RPMI8226 (cell line): ENCODE measurements around the gene SGK1.

Source experiments
- DNase-seq: peaks from one replicate; pipeline ENCODE4 v3.0.0-alpha.2; 2015

The SGK1 gene

DNA sequence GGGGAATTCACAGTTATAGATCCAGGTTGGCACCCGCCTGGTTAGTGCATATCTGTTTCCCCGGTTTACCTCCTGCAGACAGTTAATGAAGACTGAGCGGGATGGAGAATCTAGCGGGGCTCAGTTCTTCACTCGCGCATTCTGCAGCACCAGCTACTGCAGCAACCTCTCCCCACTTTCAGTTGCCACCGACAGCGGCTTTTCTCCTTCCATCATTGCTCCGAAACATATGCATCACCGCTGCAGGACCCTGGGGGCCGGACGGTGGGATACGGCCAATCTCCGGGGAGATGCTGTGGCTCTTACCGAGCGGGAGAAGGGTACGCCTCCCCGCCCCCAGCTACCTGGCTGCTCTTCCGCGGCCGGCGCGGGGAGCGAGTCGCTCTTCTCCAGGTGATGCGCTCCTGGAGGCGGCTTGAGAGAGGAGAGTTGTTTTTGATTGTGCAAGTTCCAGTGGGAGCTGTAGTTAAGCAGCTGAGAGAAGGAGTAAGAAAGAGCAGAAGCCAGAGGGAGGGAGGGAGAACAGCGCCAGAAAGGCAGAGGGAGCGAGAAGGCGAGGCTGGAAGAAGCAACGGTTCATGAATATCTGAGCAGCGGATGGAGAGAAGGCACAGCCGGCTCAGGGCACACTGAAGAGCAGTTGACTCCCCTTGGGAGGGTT lies at the start of gene SGK1:
TSS of gene SGK1 (minus strand) at position 642 of the 661 bp plus-strand sequence. CDS start 652 bp downstream, outside the sequence.
- DNase-seq, result no peak

DNA sequence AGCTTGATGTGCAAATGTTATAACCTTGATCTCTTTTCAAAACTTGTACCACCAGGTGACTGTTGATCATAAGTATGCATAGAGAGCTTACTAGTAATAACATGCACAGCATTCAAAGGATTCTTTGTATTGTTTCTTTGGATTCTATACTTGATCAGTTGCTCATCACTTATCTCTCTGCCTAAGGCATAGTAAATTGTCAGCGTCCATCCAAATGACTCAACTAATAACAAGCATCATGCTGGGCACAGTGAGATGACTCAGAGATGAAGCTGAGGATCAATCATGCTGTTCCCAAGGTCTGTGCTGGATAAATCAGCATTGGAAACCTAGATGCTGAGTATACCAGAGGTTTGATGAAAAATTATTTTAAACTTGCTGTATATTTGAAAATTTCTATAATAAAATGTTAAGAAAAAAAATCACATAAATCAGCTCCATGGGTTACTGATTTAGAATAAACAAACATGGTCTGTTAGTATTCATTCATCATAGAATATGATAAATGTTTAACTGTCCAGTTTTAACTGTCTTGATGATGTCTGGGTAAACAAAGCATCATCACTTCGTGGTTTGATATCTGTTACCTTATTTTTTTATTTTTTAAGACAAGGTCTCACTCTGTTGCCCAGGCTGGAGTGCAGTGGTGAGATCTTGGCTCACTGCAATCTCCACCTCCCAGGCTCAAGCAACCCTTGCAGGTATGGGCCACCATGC lies 45.6 kb upstream of the SGK1 start:
- DNase-seq, result no peak

DNA sequence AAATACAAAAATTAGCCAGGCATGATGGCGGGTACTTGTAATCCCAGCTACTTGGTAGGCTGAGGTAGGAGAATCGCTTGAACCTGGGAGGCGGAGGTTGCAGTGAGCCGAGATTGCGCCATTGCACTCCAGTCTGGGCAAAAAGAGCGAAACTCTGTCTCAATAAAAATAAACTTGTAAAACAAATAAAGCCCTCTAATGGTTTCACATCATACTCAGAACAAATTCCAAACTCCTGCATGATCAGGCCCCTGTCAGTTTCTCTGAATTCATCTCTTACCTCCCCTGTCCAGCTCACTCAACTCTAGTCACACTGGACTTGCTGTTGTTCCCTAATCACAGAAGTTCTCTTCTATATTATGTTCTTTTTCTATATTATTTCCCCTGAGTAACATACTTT lies 43.1 kb upstream of the SGK1 start:
- DNase-seq, result no peak

DNA sequence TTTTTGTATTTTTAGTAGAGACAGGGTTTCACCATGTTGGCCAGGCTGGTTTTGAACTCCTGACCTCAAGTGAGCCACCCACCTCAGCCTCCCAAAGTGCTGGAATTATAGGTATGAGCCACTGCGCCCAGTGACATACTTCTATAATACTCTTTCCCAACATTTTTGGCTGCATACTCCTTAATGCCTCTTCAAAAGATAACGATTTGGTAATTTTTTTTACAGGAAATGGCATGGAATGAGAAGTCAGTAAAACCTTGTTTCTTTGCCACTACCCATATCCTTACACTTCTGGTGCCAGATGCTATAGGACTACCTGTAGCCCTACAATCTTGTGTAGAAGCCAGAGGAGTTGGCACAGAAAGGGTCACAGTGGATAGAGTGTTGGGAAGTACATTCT lies 41.4 kb upstream of the SGK1 start:
- DNase-seq, result no peak

DNA sequence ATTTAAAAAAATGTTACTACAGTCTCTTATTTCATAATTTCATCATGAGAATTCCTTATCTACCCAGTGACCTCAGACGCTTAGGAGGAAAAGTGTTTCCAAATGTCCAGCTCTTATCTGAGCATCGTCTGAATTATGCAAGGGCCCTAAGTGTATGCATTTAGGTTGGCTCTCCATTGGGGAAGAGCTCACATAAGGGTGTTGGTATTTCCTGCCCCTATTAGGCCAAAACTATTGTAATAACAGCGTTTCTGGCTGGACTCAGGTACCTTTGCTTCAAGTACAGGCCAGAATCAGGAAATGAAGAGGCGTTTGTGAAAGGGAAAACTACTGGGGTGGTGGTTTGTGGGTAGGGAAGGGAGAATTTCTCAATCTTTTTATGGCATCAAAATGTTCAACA lies 40.4 kb upstream of the SGK1 start:
- DNase-seq, result no peak

DNA sequence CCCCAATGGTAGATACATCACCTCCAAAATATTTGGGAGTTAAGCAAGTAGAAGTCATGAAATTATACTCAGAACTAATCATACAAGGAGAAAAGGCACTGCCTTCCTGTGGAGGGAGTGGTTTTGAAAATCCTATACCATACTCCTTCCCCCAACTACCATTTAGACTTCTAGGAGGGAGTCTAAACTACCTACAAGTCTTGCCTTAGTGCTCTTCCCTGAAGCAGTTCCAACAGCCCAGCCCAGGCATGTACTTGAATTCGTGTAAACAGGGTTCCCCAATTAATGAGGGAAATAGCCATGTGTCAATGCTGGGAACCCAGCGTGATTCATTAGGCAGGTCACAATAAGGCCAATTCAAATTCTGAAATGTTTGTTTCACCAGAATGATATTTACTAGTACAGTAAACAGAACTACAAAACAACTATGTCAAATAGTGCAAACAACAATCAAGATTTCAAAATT lies 39.1 kb upstream of the SGK1 start:
- no peak for DNase-seq

DNA sequence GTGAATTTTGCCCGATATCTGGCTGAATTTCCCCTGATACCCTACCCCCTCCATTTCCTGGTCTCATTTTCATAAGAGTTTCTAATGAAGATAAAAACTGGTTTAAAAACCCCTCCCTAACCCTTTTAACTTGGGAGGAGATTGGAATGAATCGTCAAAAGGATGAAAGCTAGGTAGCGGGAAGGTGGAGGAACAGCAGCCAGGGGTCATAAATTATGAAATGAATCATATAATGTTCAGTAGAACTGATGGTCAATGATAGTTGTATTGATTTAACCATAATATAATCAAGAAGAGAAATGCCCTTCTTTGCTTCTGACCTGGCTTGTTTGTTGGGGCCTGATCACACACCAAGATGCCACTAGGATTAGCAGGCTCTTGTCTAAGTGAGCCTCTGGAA lies 38.5 kb upstream of the SGK1 start:
- DNase-seq, result no peak

DNA sequence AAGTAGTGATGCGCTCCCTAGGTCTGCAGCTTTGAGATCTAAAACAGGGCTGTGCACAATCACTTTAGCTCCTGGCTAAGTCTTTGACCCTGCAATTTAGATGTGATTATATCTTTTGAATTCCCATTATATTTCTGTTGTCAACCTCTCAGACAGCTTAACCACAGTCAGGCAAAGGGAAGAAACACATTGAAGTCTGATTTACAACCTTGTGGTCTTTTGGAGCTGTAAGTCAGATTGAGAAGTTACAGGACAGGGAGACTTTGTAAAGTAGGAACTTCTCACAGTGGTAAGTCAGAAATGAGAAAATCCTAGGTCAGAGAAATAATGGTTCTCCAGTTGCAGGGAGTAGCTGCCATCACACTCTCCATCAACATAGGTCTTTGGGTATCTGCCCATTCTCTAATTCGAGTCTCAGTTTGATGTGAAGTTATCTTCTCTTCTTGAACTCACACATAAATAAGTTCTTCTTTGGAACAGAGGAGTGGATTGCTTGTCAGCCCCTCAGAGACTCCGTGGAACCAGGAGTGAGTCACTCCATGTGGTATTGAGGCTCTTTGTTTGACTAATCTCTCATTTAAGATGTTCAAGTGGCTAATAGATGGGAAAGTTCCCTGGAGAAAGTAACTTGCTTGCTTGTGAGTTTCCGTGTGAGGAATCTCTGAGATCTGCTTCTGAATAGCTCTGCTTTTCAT lies 35.0 kb upstream of the SGK1 start:
- DNase-seq, result no peak

DNA sequence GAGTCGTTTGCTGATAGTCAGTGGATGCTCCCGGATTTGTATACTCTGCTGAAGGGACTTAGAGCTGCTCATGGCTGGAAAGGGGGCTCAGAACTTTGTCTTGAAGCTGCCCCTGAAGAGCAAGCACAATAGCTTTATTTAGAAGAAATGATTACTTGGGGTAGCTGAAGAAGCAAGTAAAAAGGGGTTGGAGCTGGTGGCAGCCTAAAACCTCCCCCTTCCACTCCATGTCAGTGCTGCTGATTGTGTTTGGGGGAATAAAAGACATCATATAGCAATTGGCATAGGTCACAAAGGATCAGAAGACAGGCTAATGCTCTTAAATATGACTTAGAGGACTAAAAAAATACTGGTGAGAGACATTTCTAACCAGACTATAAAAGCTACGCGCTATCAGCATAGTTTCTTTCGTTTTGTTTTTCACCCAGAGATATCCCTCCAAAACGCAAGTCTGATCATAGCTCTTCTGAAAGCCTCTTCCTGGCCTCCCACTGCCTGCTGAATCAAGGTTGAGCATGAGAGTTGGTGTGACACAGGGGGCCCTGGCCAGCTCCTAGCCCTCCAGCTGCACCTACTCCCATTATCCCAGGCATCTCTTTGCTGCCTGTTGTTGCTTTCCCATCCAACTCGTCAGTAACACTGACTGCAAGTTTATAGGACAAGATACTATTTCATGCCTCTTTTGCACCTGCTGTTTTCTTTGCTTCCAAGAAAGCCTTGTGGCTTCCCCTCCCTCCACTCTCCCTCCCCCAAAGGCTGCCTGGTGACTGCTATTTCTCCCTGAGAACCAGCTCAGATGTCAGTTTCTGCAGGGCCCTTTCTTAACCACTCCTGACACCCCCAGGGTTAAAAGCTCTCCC lies 33.9 kb upstream of the SGK1 start:
- no peak for DNase-seq

DNA sequence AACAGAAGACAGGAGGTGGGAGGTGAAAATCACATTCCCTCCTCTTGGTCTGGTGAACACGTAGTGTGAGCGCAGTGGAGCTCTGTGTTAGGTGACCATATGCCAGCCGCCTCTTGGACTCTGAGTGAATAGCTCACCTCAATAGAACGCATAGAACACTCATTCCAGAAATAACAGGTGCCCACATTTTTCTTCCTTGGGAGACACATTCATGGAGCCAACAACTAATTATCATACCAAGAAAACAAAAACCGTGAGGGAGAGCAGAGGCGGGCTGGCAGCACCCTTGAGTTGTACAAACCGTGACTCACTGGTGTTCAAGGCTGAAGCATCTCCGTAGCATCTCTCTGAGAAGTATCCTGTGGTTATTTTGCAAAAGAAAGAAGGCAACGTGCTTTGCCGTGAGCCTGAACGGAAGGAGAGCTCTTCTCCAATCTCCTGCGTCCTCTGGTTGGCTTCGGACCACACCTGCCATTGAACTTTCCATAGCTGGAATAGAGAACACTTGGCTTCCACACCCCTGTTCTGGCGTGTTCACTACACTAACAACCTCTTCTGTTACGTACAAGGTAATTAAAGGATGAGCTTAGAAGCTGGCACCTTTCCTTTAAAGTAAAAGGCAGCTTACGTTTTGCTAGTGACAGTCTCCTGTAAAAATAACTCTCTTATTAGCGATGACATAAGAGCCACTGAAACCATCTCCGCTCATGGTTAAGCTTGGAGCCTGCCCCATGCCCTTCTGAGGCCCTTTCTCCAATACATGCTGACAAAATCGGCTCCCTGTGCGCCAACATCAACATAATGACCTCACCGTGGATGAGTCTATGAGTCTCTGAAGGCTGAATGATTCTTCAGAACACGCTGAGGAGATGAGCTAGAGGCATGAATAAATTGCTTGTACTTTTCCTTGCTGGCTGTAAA lies 30.2 kb upstream of the SGK1 start:
- DNase-seq, result no peak

DNA sequence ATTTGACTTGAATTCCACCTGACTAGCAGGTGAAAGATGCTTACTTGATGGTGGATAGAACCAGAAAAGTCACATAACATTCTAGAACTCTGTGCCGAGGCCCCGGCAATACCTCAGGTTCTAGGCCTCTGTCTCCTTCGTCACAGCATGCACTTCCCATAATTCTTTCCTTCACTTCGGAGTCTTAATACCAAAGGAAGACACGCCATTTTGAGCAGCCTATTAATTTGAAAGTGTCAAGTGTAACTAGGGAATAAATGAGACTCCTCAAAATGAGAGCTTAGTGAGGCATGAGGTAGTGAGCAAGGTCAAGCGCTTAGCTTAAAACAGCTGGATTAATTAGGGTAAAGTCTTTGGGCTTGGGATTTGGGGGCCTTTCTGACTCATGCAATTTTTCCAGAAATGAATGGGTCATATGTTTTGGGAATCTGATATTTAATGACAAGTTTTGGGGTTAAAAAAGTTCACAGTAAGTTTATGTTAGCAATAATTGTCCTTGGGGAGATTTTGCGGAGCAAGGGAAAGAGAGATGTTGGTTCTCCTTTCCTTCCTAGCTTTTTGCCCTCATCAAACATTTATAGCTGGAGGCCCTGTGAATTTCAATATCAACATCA lies 29.1 kb upstream of the SGK1 start:
- no peak for DNase-seq

DNA sequence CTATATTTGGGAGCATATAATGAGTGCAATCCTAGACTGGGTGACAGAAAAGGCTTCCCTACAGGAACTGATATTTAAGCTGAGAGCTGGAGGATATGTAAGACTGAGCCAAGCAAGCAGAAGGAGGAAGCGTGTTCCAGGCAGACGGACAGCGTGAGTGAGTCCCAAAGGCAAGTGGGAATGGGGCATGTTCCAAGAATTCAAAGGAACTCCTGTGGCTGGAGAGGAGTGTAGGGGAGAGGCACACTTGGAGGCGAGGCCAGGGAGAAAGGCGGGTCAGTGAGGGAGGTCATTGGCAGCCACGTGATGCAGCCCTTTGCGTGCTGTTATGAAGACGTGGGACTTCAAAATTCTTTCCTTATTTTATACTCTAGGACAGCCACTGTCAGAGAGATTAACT lies 27.9 kb upstream of the SGK1 start:
- no peak for DNase-seq

DNA sequence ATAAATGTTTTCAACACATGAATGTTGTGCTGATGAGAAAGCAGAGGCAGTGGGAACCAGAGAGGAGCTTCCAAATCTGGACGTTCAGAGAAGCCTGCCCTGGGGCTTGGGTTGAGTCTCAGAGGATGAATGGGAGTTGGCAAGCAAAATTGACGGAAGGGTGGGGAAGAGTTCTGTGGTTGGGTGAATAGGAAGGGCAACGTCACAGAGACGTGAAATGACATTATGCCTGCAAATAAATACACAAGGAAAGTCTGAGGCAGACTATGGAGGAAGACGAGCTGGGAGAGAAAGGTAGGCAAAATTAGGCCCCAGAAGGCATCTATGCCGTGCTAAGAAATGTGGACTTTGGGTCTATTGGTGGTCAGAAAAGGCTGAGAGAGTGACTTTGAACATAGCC lies 25.2 kb upstream of the SGK1 start:
- no peak for DNase-seq

DNA sequence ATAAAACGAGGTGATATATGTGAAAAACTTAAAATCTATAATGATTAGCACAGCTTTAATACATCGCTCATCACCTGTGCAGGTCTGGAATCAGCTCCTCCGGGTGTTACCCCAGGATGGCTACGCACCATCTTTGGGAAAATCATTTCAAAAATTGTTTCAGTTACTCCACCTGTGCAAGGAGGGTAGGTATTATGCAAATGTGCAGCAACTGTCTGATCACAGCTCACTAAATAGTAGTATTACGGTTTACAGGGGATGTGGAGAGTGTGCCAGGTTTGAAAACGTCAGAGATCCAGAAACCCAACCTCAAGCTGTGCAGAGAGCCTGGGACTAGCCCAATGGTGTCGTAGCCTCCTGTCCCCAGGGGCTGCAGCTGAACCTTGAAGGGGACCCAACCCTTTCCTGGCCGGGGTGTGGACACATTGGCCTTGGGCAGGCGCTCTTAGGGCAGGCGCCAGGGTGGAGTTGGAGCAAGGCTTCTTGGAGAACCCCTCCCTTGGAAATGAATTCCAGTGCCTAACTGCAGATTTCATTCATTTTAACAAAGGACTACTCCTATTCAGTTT lies 24.2 kb upstream of the SGK1 start:
- no peak for DNase-seq

DNA sequence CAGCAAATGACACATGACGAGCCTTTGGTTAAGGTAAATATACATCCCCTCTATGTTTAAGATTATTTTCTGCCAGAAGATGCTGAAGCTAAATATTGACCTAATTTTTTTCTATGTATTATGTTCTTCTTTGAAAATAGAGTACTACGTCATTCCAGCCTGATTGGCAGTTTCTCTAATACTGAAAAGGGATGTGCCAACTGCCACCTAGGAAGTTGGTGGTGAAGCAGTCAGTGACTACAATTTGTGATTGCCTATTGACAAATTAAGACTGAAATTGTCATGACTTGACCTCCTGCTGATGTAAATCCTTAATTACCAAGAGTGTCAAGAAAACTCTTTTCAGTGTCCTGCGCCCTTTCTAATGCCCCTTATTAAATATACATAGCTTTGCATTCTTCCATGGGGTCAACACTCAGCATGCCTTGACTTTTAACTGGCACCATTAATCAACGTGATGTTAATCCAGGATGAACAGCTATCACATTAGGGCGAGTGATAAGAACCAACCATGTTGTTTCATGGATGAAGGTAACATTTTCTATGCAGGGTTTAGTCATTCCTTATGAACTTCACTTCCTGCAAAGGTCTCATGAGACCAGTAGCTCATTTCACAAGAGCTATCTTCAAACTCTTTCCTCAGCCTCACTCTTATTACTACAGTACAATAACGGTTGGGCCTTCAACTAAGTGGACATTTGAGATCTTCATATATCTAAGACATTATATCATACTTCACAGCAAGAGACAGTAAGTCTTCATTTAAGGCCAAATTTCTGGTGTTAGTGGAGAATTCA lies 22.5 kb upstream of the SGK1 start:
- no peak for DNase-seq

DNA sequence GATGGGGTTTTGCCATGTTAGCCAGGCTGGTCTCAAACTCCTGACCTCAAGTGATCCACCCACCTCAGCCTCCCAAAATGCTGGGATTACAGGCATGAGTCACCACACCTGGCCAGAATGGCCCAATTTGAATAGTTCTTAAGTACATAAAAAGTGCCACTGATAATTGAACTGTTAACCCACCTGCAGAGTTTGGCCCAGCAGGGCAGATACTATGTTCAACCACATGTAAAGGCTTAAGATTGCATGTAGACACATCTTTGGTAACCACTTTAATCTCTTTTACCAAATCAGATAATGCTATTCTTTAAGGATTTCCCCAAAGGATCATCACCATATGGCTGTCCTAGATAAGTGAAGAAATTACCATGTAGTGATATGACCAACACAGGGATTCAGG lies 21.3 kb upstream of the SGK1 start:
- no peak for DNase-seq

DNA sequence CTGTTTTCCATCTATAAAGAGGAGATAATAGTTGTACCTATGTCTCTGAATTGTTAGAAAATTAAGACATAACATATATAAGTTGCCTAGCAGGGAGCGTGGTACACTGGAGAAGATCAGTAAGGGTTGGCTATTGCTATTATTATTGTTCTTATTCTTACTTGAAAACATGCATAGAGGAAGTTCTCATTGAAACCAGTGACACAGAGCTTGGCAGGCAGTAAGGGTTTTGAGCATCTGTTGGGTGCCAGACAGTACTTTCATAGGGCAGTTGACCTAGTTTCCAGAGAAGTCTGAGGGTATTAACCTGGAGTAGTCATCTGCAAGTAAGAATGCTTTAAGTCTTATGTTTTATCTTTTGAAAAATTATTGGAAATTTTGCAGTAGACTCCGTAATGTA lies 13.3 kb upstream of the SGK1 start:
- DNase-seq, result no peak

DNA sequence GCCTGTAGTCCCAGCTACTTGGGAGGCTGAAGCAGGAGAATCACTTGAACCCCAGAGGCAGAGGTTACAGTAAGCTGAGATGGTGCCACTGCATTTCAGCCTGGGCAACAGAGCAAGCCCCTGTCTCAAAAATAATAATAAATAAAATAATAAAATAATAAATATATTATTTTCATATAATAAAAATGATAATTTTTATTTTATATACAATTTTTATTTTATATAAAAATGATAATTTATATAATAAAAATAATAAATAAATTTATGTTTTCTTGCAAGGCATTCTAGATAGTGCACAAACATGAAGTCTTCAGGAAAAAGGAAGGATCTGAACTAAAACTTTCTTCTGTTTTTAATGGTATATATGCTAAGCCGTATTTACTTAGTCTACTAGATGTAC lies 12.6 kb upstream of the SGK1 start:
- DNase-seq, result no peak

DNA sequence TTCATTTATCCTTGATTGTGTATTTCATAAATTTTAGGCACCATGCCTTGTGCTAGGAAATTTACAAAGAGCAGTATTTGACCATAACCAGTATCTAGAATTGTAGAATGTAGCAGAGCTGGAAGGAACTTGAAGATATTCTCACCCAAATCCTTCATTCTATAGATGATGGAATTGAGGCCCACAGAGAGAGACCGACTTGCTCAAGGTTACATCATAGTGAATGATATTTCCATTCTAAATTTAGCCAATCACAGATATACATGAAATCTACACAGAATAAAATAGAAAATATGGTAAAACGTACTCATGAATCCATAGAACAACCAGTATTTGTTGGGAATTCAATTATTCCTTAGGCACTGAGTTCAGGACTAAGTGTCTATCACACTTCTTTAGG lies 10.9 kb upstream of the SGK1 start:
- no peak for DNase-seq

DNA sequence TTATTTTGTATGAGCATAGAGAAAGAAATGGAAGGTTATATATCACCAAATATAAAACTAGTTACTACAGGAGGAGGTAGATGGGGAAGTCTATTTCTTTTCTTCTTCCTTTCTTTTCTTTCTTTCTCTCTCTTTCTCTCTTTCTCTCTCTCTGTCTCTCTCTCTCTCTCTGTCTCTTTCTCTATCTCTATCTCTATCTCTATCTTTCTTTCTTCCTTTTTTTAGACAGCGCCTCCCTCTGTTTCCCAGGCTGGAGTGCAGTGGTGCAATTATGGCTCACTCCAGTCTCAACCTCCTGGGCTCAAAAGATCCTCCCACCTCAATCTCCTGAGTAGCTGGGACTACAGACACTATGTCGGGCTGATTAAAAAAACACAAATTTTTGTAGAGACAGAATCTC lies 10.2 kb upstream of the SGK1 start:
- no peak for DNase-seq
